ENCODE data around the gene ADAMTSL1. TPM values are rescaled to one million over a fixed set of nuclear protein-coding genes. Genes with fewer than 3 reads are reported as not detected.

Gene ADAMTSL1
- total and polyA plus RNA-seq, 2 experiments from 2014 or later = 2.3 to 5.0 TPM

GRCh38 chr9:18893491-18893890 is 419.5 kb downstream of the ADAMTSL1 start:
- H3K36me3 Mint-ChIP-seq (ENCODE audit: low read depth) = no peaks in the 10 kb centered on the region
- H3K27me3 Mint-ChIP-seq (ENCODE audit: insufficient read depth, low read depth, poor library complexity) = no peaks in the 10 kb centered on the region
- peaks cover 21% of the 10 kb centered on the region for H3K4me1 Mint-ChIP-seq
- no peak overlapping the region for H3K27ac Mint-ChIP-seq
- Histone ChIP-seq H4K20me1 (replicated peaks; ENCODE audit: insufficient read depth) (no peaks in the 10 kb centered on the region), H3K36me3 (ENCODE audit: insufficient read depth) (no peaks in the 10 kb centered on the region), H3K4me2 (no peak overlapping the region), H3K9me2 (ENCODE audit: insufficient read depth) (peaks cover 6% of the 10 kb centered on the region), H3K27ac (ENCODE audit: low read depth) (no peak overlapping the region), H3K4me1 (ENCODE audit: insufficient read depth) (peaks cover 5% of the 10 kb centered on the region; the same call in 1 of the 2 replicates), H2AFZ (no peak overlapping the region), H3K79me2 (replicated peaks; ENCODE audit: insufficient read depth) (no peaks in the 10 kb centered on the region), H3F3A (replicated peaks; ENCODE audit: low read depth) (no peaks in the 10 kb centered on the region), H3K27me3 (ENCODE audit: insufficient read depth) (no peaks in the 10 kb centered on the region), H3K4me3 (no peak overlapping the region)
- no peak overlapping the region for H3K4me3 Mint-ChIP-seq
- no peaks in the 10 kb centered on the region; the same call in 2 of the 3 replicates for H3K9me3 Mint-ChIP-seq
- no peak for DNase-seq (ENCODE audit: low spot score)
- ATAC-seq = no peak
- TF ChIP-seq ETS1 (IDR thresholded peaks at IDR 0.05) (no peak), EZH2 (IDR thresholded peaks at IDR 0.05; ENCODE audit: low read depth, unreplicated experiment) (no peak), ZNF114 (CRISPR knock-in tag; IDR thresholded peaks at IDR 0.05) (no peak), STAT1 (IDR thresholded peaks at IDR 0.05; ENCODE audit: unreplicated experiment) (no peak), NANOG (IDR thresholded peaks at IDR 0.05; ENCODE audit: borderline replicate concordance) (no peak), ZNF331 (CRISPR knock-in tag; IDR thresholded peaks at IDR 0.05; ENCODE audit: low read depth) (no peak), CREB1 (CRISPR knock-in tag; IDR thresholded peaks at IDR 0.05; ENCODE audit: low read depth) (no peak), JUNB (IDR thresholded peaks at IDR 0.05; ENCODE audit: unreplicated experiment) (no peak), EZH2phosphoT487 (IDR thresholded peaks at IDR 0.05; ENCODE audit: unreplicated experiment) (no peak), CTCF (conservative IDR thresholded peaks at IDR 0.05; ENCODE audit: low read depth in 2 of 2) (no peak), POLR2AphosphoS5 (IDR thresholded peaks at IDR 0.05; ENCODE audit: low read depth) (no peak), REST (IDR thresholded peaks at IDR 0.05; ENCODE audit: unreplicated experiment) (no peak), ZNF462 (CRISPR knock-in tag; IDR thresholded peaks at IDR 0.05) (no peak)
